IPS-15b (cell line): ENCODE measurements around the gene DLGAP1.

ENCODE experiments used
- H3K27me3 ChIP-seq: one replicate; pipeline ENCODE4 v1.6.1; 2013; ENCODE audit warnings: low read length; ENCODE audit not compliant: control insufficient read depth, insufficient read depth
- H3K36me3 ChIP-seq: one replicate; pipeline ENCODE4 v1.6.1; 2013; ENCODE audit warnings: low read length; ENCODE audit not compliant: control insufficient read depth, insufficient read depth
- H3K4me1 ChIP-seq: one replicate; pipeline ENCODE4 v1.6.1; 2013; ENCODE audit warnings: mild to moderate bottlenecking, low read length; ENCODE audit not compliant: control insufficient read depth, insufficient read depth
- H3K4me3 ChIP-seq: one replicate; pipeline ENCODE4 v1.5.1; 2013; ENCODE audit warnings: low read depth, low read length
- H3K9ac ChIP-seq: one replicate; pipeline ENCODE4 v1.6.1; 2013; ENCODE audit warnings: low read depth, mild to moderate bottlenecking, low read length
- H3K9me3 ChIP-seq: one replicate; pipeline ENCODE4 v1.6.1; 2013; ENCODE audit warnings: mild to moderate bottlenecking, low read length; ENCODE audit not compliant: control insufficient read depth, insufficient read depth

DLGAP1 gene

DNA sequence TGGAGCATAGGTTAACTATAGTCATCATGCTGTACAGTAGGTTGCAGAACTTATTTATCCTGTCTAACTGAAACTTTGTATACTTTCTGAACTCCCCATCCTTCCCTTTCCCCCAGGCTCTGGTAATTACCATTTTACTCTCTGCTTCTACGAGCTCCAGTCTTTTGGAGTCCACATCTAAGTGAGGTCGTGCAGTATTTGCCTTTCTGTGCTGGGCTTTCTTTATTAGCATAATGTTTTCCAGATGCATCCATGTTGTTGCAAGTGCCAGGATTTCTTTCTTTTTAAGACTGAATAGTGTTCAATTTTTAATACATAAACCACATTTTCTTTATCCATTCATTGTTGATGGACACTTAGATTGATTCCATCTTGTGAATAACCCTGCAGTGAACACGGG is 541.0 kb downstream of the DLGAP1 start:
- no peaks in the 10 kb centered on the region for H3K36me3 ChIP-seq
- no peak overlapping the region for H3K4me3 ChIP-seq
- H3K9me3 ChIP-seq = no peaks in the 10 kb centered on the region
- H3K4me1 ChIP-seq = peaks cover 3% of the 10 kb centered on the region
- H3K27me3 ChIP-seq = no peaks in the 10 kb centered on the region
- no peak overlapping the region for H3K9ac ChIP-seq

- no peaks in the 10 kb centered on the region for H3K4me1 ChIP-seq
- H3K27me3 ChIP-seq = no peaks in the 10 kb centered on the region
- no peak overlapping the region for H3K9ac ChIP-seq
- no peaks in the 10 kb centered on the region for H3K9me3 ChIP-seq
- H3K4me3 ChIP-seq = no peak overlapping the region
- H3K36me3 ChIP-seq = no peaks in the 10 kb centered on the region
These were observed 542.4 kb downstream of the DLGAP1 start for GRCh38 chr18:3912705-3913104.

- Histone ChIP-seq H3K4me3 (no peak overlapping the region), H3K4me1 (no peaks in the 10 kb centered on the region), H3K9ac (no peak overlapping the region), H3K27me3 (no peaks in the 10 kb centered on the region), H3K9me3 (no peaks in the 10 kb centered on the region), H3K36me3 (no peaks in the 10 kb centered on the region)
These were observed 543.7 kb downstream of the DLGAP1 start for GRCh38 chr18:3911413-3911812.

- Histone ChIP-seq H3K9ac (no peak overlapping the region), H3K27me3 (no peaks in the 10 kb centered on the region), H3K9me3 (no peaks in the 10 kb centered on the region), H3K4me3 (no peak overlapping the region), H3K36me3 (no peaks in the 10 kb centered on the region), H3K4me1 (no peaks in the 10 kb centered on the region)
These were observed 544.6 kb downstream of the DLGAP1 start for GRCh38 chr18:3910512-3910911.

DNA sequence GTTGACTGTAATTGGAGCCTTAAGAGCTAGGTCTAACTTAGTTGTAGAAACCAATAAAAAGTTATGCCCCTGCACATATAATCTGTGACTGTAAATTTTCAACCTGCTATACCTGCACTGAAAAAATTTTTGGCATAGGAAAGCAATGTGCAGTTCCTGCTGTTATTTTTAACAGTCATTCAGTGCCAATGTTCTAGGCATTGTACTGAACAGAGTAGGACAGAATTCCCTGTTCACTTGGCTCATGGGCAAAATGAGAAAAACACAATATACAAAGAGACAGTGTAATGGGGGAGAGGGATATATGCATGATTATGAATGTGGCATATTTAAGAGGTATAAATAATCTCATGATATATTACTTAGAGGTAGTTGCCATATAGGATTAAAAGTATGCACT is 547.2 kb downstream of the DLGAP1 start:
- no peaks in the 10 kb centered on the region for H3K36me3 ChIP-seq
- H3K9me3 ChIP-seq = no peaks in the 10 kb centered on the region
- H3K9ac ChIP-seq = no peak overlapping the region
- no peaks in the 10 kb centered on the region for H3K27me3 ChIP-seq
- H3K4me1 ChIP-seq = peaks cover 3% of the 10 kb centered on the region
- H3K4me3 ChIP-seq = no peak overlapping the region

DNA sequence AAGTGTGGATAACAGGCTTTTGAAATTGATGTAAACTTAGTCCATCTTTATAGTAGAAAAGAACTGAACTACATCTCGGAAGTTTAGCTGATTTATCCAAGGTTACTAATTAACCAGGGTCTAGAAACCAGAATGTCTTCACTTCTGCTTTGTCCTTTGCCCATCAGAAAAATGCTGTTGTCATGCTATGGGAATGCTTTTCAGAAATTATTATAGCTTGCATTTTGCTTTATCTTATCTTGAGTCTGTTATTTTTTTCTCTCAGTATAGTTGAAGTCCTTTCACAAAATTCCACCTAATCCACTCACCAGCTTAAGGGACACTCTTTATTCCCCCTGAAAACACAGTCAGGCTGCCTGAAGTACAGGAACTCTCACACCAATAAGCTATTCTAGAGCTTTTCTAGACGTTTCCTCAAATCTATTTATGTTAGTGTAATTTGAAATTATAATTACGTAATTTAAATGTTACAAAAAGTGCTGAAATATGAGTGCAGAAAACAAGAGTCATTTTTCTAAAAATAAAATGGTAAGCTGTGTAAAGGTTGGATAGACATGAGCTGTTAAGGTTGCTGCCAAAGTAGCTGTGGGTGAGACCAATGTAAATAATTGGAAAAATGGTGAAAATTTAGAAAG is 548.9 kb downstream of the DLGAP1 start:
- no peak overlapping the region for H3K9ac ChIP-seq
- no peaks in the 10 kb centered on the region for H3K36me3 ChIP-seq
- no peaks in the 10 kb centered on the region for H3K9me3 ChIP-seq
- H3K4me3 ChIP-seq = no peak overlapping the region
- H3K27me3 ChIP-seq = no peaks in the 10 kb centered on the region
- peaks cover 3% of the 10 kb centered on the region for H3K4me1 ChIP-seq

DNA sequence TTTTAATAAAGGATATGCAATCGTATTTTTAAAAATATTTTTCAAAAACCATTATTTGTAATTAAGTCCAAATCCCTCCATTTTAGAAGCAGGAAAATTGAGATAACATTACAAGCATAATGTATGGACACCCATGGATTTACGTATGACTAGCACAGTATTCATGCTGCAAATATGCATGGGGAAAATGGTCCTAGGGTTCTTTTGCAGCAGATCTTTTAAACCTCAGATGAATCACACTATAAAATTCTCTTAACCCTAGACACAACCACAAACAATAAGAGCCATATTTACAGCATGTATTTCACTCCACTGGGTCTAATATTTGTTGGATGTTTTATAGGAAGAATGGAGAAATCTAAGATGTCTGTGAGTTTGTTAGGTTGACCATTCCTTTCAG is 551.8 kb downstream of the DLGAP1 start:
- no peaks in the 10 kb centered on the region for H3K27me3 ChIP-seq
- H3K9me3 ChIP-seq = no peaks in the 10 kb centered on the region
- H3K4me1 ChIP-seq = peaks cover 3% of the 10 kb centered on the region
- no peak overlapping the region for H3K9ac ChIP-seq
- no peak overlapping the region for H3K4me3 ChIP-seq
- H3K36me3 ChIP-seq = no peaks in the 10 kb centered on the region

GRCh38 chr18:3902676-3903075 is 552.4 kb downstream of the DLGAP1 start:
- Histone ChIP-seq H3K4me1 (peaks cover 3% of the 10 kb centered on the region), H3K9me3 (no peaks in the 10 kb centered on the region), H3K27me3 (no peaks in the 10 kb centered on the region), H3K36me3 (no peaks in the 10 kb centered on the region), H3K4me3 (no peak overlapping the region), H3K9ac (no peak overlapping the region)

GRCh38 chr18:3901811-3902210 is 553.3 kb downstream of the DLGAP1 start:
- Histone ChIP-seq H3K9me3 (no peaks in the 10 kb centered on the region), H3K36me3 (no peaks in the 10 kb centered on the region), H3K27me3 (no peaks in the 10 kb centered on the region), H3K9ac (no peak overlapping the region), H3K4me1 (peaks cover 3% of the 10 kb centered on the region), H3K4me3 (no peak overlapping the region)

GRCh38 chr18:3901042-3901441 is 554.1 kb downstream of the DLGAP1 start:
- Histone ChIP-seq H3K4me1 (peaks cover 3% of the 10 kb centered on the region), H3K4me3 (no peak overlapping the region), H3K9me3 (no peaks in the 10 kb centered on the region)

GRCh38 chr18:3900327-3900726 is 554.8 kb downstream of the DLGAP1 start:
- Histone ChIP-seq H3K9me3 (no peaks in the 10 kb centered on the region), H3K9ac (no peak overlapping the region), H3K4me1 (peaks cover 3% of the 10 kb centered on the region), H3K27me3 (no peaks in the 10 kb centered on the region), H3K36me3 (no peaks in the 10 kb centered on the region), H3K4me3 (no peak overlapping the region)

More at GRCh38 chr18:3901042-3901441, 554.1 kb downstream of the DLGAP1 start:
- Histone ChIP-seq H3K9ac (no peak overlapping the region), H3K27me3 (no peaks in the 10 kb centered on the region), H3K36me3 (no peaks in the 10 kb centered on the region)

DNA sequence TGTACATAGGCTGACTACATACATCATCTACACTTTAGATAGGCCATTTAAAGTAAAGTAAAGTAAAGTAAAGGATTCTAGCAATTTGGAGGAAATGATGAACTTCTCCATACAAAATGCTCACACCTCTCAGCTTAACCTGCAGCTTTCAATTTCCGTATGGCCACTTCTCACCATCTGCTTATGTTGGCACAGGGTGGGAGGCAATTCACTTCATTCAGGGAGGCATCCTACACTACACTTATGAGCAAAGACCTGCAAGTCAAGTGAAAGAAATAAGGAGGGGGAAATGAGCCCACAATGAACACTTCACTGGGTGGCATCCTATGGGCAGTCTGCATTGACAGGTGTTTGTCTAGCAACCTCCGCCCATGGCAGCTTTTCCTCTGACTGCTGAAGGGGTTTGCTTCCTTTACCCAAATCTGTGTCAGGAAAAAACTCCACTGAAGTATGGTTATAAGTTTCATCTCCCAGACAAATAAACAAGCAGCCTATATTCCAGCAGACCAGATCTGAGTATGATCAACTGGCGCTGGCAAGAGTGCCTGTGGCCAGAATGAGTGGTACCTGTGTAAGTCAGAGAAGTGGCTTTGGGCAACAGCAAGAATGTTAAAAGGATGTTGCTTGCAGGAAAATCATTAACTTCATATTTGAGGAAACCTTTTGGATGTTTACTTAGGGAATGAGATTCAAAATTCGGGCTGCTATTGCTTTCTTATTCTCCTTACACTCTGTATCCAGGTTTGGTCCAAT is 556.1 kb downstream of the DLGAP1 start:
- Histone ChIP-seq H3K4me1 (peaks cover 3% of the 10 kb centered on the region), H3K9me3 (no peaks in the 10 kb centered on the region), H3K36me3 (no peaks in the 10 kb centered on the region), H3K9ac (no peak overlapping the region), H3K27me3 (no peaks in the 10 kb centered on the region), H3K4me3 (no peak overlapping the region)
